ENCODE data around the gene SRPK1.

DNA sequence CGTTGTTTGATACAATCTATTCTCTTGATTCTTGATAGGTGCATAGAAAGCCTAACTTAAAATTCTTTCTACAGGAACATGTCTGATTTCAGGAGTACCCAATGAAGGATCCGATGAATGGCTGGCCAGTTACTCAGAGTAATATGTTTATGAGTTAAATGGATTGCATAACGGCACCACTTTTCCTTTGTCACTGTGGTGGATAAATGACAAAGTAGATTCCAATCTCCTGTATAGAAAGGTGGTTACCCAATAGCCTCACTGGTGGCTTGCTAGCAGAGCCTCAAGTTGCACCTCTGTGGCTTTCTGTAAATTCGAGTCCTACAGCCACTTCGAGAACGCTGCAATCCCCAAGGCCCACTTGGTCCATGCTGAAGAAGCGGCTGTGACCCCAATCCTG, 87.4 kb downstream of the SRPK1 start:
- no peak for TF ChIP-seq SP1 (IDR thresholded peaks at IDR 0.05; ENCODE audit: low read depth, low read length)
- TF ChIP-seq, protein P1, sequence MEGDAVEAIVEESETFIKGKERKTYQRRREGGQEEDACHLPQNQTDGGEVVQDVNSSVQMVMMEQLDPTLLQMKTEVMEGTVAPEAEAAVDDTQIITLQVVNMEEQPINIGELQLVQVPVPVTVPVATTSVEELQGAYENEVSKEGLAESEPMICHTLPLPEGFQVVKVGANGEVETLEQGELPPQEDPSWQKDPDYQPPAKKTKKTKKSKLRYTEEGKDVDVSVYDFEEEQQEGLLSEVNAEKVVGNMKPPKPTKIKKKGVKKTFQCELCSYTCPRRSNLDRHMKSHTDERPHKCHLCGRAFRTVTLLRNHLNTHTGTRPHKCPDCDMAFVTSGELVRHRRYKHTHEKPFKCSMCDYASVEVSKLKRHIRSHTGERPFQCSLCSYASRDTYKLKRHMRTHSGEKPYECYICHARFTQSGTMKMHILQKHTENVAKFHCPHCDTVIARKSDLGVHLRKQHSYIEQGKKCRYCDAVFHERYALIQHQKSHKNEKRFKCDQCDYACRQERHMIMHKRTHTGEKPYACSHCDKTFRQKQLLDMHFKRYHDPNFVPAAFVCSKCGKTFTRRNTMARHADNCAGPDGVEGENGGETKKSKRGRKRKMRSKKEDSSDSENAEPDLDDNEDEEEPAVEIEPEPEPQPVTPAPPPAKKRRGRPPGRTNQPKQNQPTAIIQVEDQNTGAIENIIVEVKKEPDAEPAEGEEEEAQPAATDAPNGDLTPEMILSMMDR (IDR thresholded peaks at IDR 0.05; ENCODE audit: control extremely low read depth in 1 of 3, insufficient read depth in 1 of 3, low read depth in 1 of 3, low read length in 3 of 3) = no peak
- no peak for TF ChIP-seq YY1 (IDR thresholded peaks at IDR 0.05; ENCODE audit: low read depth, low read length)
- TF ChIP-seq RAD21 (IDR thresholded peaks at IDR 0.05 in 1 of 2, conservative IDR thresholded peaks at IDR 0.05 in 1 of 2; ENCODE audit: low read depth in 2 of 2, low read length in 2 of 2) = no peak
- TF ChIP-seq POLR2AphosphoS5 (IDR thresholded peaks at IDR 0.05; ENCODE audit: low read depth, low read length) = no peak
- TF ChIP-seq FOSL1 (IDR thresholded peaks at IDR 0.05; ENCODE audit: insufficient read depth, low read depth, low read length) = no peak
- no peak for TF ChIP-seq TAF1 (IDR thresholded peaks at IDR 0.05; ENCODE audit: low read depth, low read length)
- TF ChIP-seq CHD1 (IDR thresholded peaks at IDR 0.05; ENCODE audit: low read depth, low read length) = no peak
- TF ChIP-seq KDM1A (IDR thresholded peaks at IDR 0.05; ENCODE audit: borderline replicate concordance, low read length) = no peak
- TF ChIP-seq, protein P2, sequence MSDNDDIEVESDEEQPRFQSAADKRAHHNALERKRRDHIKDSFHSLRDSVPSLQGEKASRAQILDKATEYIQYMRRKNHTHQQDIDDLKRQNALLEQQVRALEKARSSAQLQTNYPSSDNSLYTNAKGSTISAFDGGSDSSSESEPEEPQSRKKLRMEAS (IDR thresholded peaks at IDR 0.05) = no peak
